Activated T-helper 17 cell treated with anti-CD3 and anti-CD28 coated beads, Interleukin-2, amount 50 U/mL, for 72 hours (primary cell): ENCODE results near the gene WNT7A. TPM values are rescaled to one million over a fixed set of nuclear protein-coding genes. Genes with fewer than 3 reads are reported as not detected.
A peak's percentile ranks its signal among the peaks of the same experiment; 100 is the strongest.

ENCODE experiments used
- ATAC-seq: fragments of 150-1000 bp; cut with Tn5 transposase; replicated peaks from 2 replicates; pipeline ENCODE4 v1.10.0; 2021; ENCODE audit warnings: mild to moderate bottlenecking, moderate library complexity
- H3K27ac Mint-ChIP-seq: one replicate; pipeline ENCODE4 v1.8.0; 2022; ENCODE audit warnings: mixed read lengths
- H3K27me3 Mint-ChIP-seq: one replicate; pipeline ENCODE4 v1.8.0; 2022; ENCODE audit warnings: mixed read lengths
- H3K36me3 Mint-ChIP-seq: one replicate; pipeline ENCODE4 v1.8.0; 2022; ENCODE audit warnings: low read depth, mild to moderate bottlenecking, mixed read lengths
- H3K4me1 Mint-ChIP-seq: one replicate; pipeline ENCODE4 v1.8.0; 2022; ENCODE audit warnings: mixed read lengths
- H3K4me3 Mint-ChIP-seq: one replicate; pipeline ENCODE4 v1.8.0; 2022; ENCODE audit warnings: mild to moderate bottlenecking, mixed read lengths
- H3K9me3 Mint-ChIP-seq: one replicate; pipeline ENCODE4 v1.8.0; 2022; ENCODE audit warnings: mixed read lengths
- total RNA-seq, 2 donors: library from RNA; stranded (reverse); gene quantifications; one replicate each; pipeline ENCODE4 v1.2.3, GENCODE V29; 2022

WNT7A gene
- total RNA-seq, 2 donors from 2014 or later: 0.11 to 0.29 TPM

DNA sequence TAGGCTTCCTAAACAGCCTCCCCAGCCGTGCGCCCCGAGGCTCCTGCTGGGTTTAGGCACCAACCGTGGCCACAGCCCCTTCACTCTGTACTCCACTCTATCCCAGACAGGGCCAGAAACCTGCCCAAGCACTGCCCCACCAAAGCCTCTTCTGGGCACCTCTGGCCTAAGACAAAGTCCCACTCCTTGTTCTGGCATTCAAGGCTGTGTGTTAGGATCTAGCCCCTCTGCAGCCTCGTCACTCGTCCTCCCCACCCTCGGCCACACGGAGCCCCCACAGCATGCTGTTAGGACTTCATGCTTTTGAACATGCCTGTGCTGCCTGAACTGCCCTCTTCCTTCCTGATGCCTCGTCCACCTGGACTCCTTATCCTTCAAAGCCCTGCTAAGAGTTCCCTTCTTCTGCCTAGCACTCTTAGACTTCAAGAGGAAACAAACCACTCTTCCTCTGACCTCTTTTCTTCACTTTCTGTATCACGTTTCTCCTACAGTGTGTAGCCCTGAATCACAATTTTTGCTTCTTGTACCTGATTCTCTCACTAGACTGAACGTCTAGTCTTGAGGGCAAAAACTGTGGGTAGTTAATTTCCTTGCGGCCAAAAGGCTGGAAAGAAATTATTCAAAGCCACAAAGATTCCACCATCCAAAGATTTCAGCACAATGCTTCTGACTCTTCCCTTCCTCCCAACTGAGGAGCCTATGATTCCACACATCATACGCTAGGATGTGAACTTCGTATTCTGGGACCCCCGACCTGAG, 28.6 kb downstream of the WNT7A start:
- Mint-ChIP-seq H3K4me1 (peaks cover 21% of the 10 kb centered on the region), H3K27me3 (no peaks in the 10 kb centered on the region), H3K9me3 (no peaks in the 10 kb centered on the region), H3K27ac (peak overlapping the region; percentile 53), H3K4me3 (no peak overlapping the region), H3K36me3 (no peaks in the 10 kb centered on the region)
- ATAC-seq: no peak

DNA sequence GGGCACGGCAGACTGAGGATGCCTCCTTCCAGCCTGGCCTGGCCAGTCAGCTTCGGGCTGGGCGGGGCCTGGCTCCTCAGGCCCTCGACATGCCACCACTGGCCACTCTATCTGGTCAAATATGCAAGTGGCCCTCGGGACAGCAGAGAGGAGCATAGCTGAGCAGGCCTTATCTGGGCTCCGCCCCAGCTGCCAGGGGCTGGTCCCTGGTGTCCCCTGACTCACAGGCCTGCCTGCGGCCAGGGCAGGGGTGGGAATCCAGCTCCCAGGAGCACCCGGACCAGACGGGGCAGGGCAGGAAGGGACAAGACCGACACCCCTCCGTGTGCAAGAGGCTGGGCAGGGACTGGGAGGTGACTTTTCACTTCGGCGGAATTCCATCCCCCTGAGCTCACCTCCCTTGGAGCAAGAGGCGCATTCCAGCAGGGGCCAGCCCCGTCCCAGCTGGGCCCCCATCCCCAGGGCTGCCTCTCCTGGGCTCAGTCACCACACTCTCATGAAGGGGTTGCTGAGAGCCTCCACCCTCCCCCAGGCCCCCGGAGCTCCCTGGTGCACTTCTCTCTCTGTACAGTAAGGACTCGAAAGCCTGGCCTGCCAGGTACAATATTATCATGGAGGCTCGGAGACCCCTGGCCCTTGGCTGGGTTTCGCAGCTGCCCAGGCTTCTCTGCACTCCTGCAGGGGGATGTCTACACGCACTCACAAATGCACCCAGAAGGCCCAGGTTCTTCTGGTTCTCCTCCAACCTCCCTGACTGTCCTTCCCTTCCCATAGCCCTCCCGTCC, 29.5 kb downstream of the WNT7A start:
- Mint-ChIP-seq H3K36me3 (no peaks in the 10 kb centered on the region), H3K9me3 (no peaks in the 10 kb centered on the region), H3K27ac (no peak overlapping the region), H3K4me3 (no peak overlapping the region), H3K4me1 (peaks cover 21% of the 10 kb centered on the region), H3K27me3 (no peaks in the 10 kb centered on the region)
- no peak for ATAC-seq

- Mint-ChIP-seq H3K4me1 (peaks cover 21% of the 10 kb centered on the region), H3K27ac (no peak overlapping the region), H3K27me3 (no peaks in the 10 kb centered on the region), H3K36me3 (no peaks in the 10 kb centered on the region), H3K9me3 (no peaks in the 10 kb centered on the region), H3K4me3 (no peak overlapping the region)
- no peak for ATAC-seq
These were observed 30.9 kb downstream of the WNT7A start for GRCh38 chr3:13849018-13849417.

DNA sequence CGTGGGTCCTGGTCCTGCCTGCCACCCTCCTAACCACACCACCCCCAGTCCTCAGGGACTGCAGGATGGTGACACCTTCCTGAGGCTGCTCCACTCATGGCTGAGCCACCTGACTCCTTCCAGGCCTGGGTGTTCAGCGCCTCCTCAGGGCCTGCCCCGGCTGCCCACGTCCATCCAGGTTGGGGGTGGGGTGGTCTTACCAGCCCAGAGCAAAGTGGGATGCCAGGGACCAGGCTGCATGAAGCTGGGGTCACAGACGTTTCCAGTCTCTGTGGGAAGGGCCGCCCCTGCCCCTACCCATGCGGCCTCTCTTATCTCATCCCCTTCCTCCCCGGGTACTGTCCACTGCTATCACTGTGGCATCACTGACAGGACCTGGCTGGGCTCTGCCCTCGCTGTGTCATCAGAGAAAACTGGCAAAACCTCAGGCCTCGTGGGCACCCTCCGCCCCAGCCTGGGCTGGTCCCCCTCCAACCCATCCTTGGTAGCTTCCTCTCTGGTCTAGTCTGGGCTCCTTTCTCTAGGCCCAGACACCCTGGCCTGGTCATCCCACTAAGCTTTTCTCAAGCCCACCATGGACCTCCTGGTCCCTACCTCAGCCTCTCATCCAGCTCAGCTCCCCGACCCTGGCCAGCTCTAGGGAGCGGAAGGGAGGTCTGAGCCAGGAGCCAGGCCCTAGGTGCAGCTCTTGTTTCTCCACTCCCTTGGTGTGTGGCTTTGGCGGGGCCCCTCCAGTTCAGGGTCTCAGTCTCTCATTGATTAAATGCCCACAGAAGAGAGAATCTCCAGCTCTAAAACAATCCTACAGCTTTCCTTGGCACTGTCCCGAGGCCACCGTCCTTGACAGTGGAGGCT, 32.9 kb downstream of the WNT7A start:
- Mint-ChIP-seq H3K4me3 (no peak overlapping the region), H3K4me1 (peaks cover 9% of the 10 kb centered on the region), H3K9me3 (no peaks in the 10 kb centered on the region), H3K27ac (peak overlapping the region; percentile 60), H3K27me3 (no peaks in the 10 kb centered on the region), H3K36me3 (no peaks in the 10 kb centered on the region)
- ATAC-seq: no peak

DNA sequence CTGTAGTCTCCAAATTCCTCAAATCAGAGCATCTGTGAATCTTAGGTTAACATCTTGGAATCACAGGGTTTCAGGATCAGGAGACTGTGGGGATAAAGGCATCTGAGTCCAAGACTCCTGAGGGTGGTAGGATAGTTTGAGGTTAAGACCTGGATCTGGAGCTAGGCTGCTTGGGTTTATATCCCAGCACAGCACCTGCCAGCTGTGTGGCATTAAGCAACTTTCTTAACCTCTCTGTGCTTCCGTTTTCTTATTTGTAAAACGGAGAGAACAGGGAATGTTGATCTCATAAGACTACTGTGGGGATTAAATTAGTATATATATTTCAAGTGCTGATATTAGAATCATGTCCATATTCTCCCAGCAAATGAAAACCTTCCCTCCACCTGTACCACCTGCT, 33.6 kb downstream of the WNT7A start:
- no peaks in the 10 kb centered on the region for H3K9me3 Mint-ChIP-seq
- H3K27ac Mint-ChIP-seq: peak overlapping the region; percentile 60
- ATAC-seq: no peak
- peaks cover 9% of the 10 kb centered on the region for H3K4me1 Mint-ChIP-seq
- no peaks in the 10 kb centered on the region for H3K36me3 Mint-ChIP-seq
- no peaks in the 10 kb centered on the region for H3K27me3 Mint-ChIP-seq
- H3K4me3 Mint-ChIP-seq: no peak overlapping the region

- Mint-ChIP-seq H3K36me3 (no peaks in the 10 kb centered on the region), H3K27ac (no peak overlapping the region), H3K9me3 (no peaks in the 10 kb centered on the region), H3K27me3 (no peaks in the 10 kb centered on the region), H3K4me3 (no peak overlapping the region), H3K4me1 (peaks cover 7% of the 10 kb centered on the region)
- ATAC-seq: no peak
These were observed 34.1 kb downstream of the WNT7A start for GRCh38 chr3:13845806-13846205.

- no peak for ATAC-seq
- Mint-ChIP-seq H3K27me3 (no peaks in the 10 kb centered on the region), H3K4me3 (no peak overlapping the region), H3K36me3 (no peaks in the 10 kb centered on the region), H3K4me1 (peaks cover 5% of the 10 kb centered on the region), H3K27ac (no peak overlapping the region), H3K9me3 (no peaks in the 10 kb centered on the region)
These were observed 35.0 kb downstream of the WNT7A start for GRCh38 chr3:13844911-13845310.

DNA sequence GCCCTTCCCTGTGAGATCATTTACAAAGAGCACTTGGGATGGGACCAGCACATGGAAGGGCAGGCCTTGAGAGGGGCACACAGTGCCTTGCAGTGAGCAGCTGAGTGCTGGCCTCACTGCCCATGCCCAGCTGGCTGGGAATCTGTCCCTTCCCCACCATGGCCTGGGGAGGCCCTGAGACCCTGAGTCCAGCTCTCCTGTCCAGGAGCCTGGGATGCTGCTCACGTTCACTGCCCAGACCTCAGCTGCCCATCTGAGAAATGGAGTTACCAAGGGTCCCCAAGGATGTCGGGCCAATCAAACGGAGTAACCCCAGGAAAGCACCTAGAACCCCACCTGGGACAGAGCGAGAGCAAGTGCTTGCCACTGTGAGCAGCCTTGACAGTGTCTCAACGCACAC, 35.6 kb downstream of the WNT7A start:
- no peak overlapping the region for H3K27ac Mint-ChIP-seq
- no peak overlapping the region for H3K4me3 Mint-ChIP-seq

DNA sequence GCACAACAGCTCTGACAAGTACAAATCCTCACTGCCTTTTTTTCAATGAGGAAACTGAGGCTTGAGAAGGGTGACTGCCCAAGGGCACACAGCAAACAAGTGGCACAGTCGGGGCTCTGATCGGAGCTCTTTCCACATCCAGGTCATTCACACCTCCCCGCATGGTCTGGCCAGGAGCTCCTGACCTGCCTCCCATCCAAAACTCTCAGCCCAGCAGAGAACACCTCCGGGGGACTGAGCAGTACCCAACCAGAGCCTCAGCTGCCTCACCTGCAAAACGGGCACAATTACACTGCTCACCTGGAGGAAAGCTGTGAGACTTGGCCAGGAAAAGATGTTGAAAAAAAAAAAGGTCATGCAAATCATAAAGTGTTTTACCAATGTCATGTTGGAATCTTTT, 36.5 kb downstream of the WNT7A start:
- H3K4me1 Mint-ChIP-seq: no peaks in the 10 kb centered on the region
- H3K27ac Mint-ChIP-seq: no peak overlapping the region
- no peak overlapping the region for H3K4me3 Mint-ChIP-seq
- no peaks in the 10 kb centered on the region for H3K27me3 Mint-ChIP-seq
- H3K9me3 Mint-ChIP-seq: no peaks in the 10 kb centered on the region
- no peak for ATAC-seq
- H3K36me3 Mint-ChIP-seq: no peaks in the 10 kb centered on the region

More for the DNA sequence above, 35.6 kb downstream of the WNT7A start:
- Mint-ChIP-seq H3K9me3 (no peaks in the 10 kb centered on the region), H3K4me1 (peaks cover under 1% of the 10 kb centered on the region), H3K36me3 (no peaks in the 10 kb centered on the region), H3K27me3 (no peaks in the 10 kb centered on the region)
- ATAC-seq: no peak

GRCh38 chr3:13842226-13842625, 37.6 kb downstream of the WNT7A start:
- Mint-ChIP-seq H3K27me3 (no peaks in the 10 kb centered on the region), H3K4me1 (no peaks in the 10 kb centered on the region), H3K9me3 (no peaks in the 10 kb centered on the region), H3K27ac (no peak overlapping the region), H3K4me3 (no peak overlapping the region), H3K36me3 (no peaks in the 10 kb centered on the region)
- no peak for ATAC-seq

GRCh38 chr3:13841826-13842225, 38.0 kb downstream of the WNT7A start:
- Mint-ChIP-seq H3K27ac (no peak overlapping the region), H3K4me1 (no peaks in the 10 kb centered on the region), H3K27me3 (no peaks in the 10 kb centered on the region), H3K4me3 (no peak overlapping the region), H3K9me3 (no peaks in the 10 kb centered on the region), H3K36me3 (no peaks in the 10 kb centered on the region)
- no peak for ATAC-seq

DNA sequence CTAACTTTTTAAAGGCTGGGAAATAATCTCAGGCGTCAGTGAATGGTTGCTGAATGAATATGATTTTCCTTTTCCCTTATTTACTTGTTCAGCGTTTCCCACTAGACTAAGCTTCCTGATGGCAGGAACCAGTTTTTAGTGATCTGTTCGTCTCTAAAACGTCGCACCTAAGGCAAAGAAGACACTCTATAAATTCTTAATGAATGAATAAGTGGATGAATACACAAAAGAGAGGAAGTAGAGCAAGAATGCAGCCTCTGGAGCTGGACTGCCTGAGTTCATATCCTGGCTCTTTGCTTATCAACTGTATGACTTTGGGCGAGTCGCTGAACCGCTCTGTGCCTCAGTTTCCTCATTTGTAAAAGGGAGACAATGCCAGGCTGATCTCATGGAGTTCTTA, 38.7 kb downstream of the WNT7A start:
- no peak overlapping the region for H3K27ac Mint-ChIP-seq
- no peaks in the 10 kb centered on the region for H3K9me3 Mint-ChIP-seq
- no peaks in the 10 kb centered on the region for H3K27me3 Mint-ChIP-seq
- H3K4me1 Mint-ChIP-seq: no peaks in the 10 kb centered on the region
- H3K36me3 Mint-ChIP-seq: no peaks in the 10 kb centered on the region
- H3K4me3 Mint-ChIP-seq: no peak overlapping the region
- no peak for ATAC-seq

DNA sequence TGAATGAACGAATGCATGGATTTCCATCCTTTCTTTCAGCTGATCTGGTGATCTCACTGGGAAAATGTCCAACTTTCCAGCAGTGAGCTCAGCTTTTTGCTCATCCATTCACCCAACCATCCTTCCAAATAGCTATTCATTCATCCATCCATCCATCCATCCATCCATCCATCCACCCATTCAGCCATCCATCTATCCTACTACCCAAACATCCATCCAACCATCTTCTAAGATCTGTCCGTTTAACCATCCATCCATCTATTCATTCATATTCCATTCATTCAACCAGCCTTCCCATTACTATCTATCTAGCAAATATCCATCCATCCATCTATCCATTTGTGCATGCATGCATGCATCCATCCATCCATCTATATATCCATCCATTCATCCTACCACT, 39.4 kb downstream of the WNT7A start:
- Mint-ChIP-seq H3K36me3 (no peaks in the 10 kb centered on the region), H3K4me3 (no peak overlapping the region), H3K4me1 (no peaks in the 10 kb centered on the region), H3K27me3 (no peaks in the 10 kb centered on the region), H3K9me3 (no peaks in the 10 kb centered on the region), H3K27ac (no peak overlapping the region)
- no peak for ATAC-seq

DNA sequence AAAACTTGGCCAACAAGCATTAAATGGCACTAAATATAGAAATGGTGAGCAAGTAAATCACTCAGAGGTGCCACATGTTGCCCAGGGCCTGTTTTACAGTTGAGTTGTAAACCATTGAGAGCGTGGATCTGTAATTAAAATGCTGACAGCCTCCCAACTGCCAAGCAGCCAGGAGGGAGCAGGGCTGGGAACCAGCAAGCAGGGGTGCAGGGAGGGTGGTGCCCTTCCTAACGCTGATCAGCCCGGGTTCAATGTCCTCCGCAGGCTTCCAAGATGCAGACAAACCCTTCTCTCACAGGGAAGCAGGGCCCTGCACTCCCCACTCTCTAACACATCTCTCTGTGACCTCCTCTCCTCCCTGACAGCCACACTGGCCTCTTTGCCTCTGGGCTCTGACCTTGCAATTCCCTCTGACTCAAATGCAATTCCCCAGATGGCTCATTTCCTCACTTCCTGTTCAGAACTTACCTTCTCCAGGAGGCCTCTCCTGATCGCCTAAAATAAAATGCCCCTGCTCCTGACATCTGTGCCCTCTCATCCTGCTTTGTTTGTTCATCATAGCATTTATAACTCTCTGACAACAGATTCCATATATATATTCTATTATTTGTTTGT, 40.0 kb downstream of the WNT7A start:
- Mint-ChIP-seq H3K27ac (no peak overlapping the region), H3K4me1 (peaks cover 2% of the 10 kb centered on the region), H3K36me3 (no peaks in the 10 kb centered on the region), H3K4me3 (no peak overlapping the region), H3K9me3 (no peaks in the 10 kb centered on the region), H3K27me3 (no peaks in the 10 kb centered on the region)
- ATAC-seq: no peak
